IMR-90 (cell line): Measurements from ENCODE around the gene NXN. TPM values are rescaled to one million over a fixed set of nuclear protein-coding genes. Genes with fewer than 3 reads are reported as not detected.
A peak's percentile ranks its signal among the peaks of the same experiment; 100 is the strongest.

Source experiments
- ATAC-seq: fragments of 200-7000 bp; cut with Tn5 transposase; 2 replicates; pipeline ENCODE4 v1.9.1; 2020; ENCODE audit warnings: low read depth, mild to moderate bottlenecking, moderate library complexity
- BruUV-seq: library from RNA; stranded (reverse); fragments of 400-500 nt; replicated peaks from 2 replicates; lab custom pipeline; 2021; lab: Mats Ljungman, UMichigan
- CTCF ChIA-PET: fragments of 300-600 bp; formaldehyde crosslinking; extraction: SDS; loops from one replicate; lab custom pipeline; 2021; ENCODE audit warnings: antibody characterized with exemption; lab: Yijun Ruan, JAX
- POLR2A ChIA-PET: fragments of 300-600 bp; sonication (Branson Sonifier 250); formaldehyde crosslinking; loops from one replicate; lab custom pipeline; 2022; ENCODE audit warnings: antibody characterized with exemption; ENCODE audit not compliant: unreplicated experiment; lab: Charles Lee
- DNase-seq: peaks from one replicate; pipeline ENCODE4 v3.0.0; 2013
- H2AFZ ChIP-seq: replicated peaks from 2 replicates; pipeline ENCODE3; 2013; ENCODE audit warnings: low read length, mild to moderate bottlenecking; ENCODE audit not compliant: poor library complexity
- H2AK5ac ChIP-seq: 2 replicates; pipeline ENCODE4 v1.6.1; 2013; ENCODE audit warnings: low read depth, low read length, inconsistent platforms
- H2AK9ac ChIP-seq: replicated peaks from 2 replicates; pipeline ENCODE3; 2013; ENCODE audit warnings: mild to moderate bottlenecking, low read depth, low read length, moderate library complexity; ENCODE audit not compliant: poor library complexity
- H2BK120ac ChIP-seq: 2 replicates; pipeline ENCODE4 v1.6.1; 2013; ENCODE audit warnings: low read depth, low read length, inconsistent platforms
- H2BK15ac ChIP-seq: 3 replicates; pipeline ENCODE4 v1.6.1; 2013; ENCODE audit warnings: low read depth, low read length, inconsistent platforms
- H2BK20ac ChIP-seq: 2 replicates; pipeline ENCODE4 v1.6.1; 2013; ENCODE audit warnings: low read depth, mild to moderate bottlenecking, inconsistent platforms, low read length, moderate library complexity
- H2BK5ac ChIP-seq: 2 replicates; pipeline ENCODE4 v1.6.1; 2013; ENCODE audit warnings: mild to moderate bottlenecking, low read depth, low read length, inconsistent platforms; ENCODE audit not compliant: poor library complexity, severe bottlenecking
- H3K14ac ChIP-seq: replicated peaks from 2 replicates; pipeline ENCODE4 v1.6.1; 2013; ENCODE audit warnings: low read depth, low read length, inconsistent platforms
- H3K18ac ChIP-seq: 2 replicates; pipeline ENCODE4 v1.6.1; 2013; ENCODE audit warnings: low read depth, low read length, control low read depth
- H3K23ac ChIP-seq: 2 replicates; pipeline ENCODE4 v1.6.1; 2013; ENCODE audit warnings: low read depth, low read length, inconsistent platforms
- H3K27ac ChIP-seq: 2 replicates; pipeline ENCODE4 v1.5.1; 2013; ENCODE audit warnings: mild to moderate bottlenecking, control low read depth, low read length; ENCODE audit not compliant: insufficient read depth
- H3K27me3 ChIP-seq: 2 replicates; pipeline ENCODE4 v1.6.1; 2013; ENCODE audit warnings: low read length; ENCODE audit not compliant: control insufficient read depth, insufficient read depth
- H3K36me3 ChIP-seq: 2 replicates; pipeline ENCODE4 v1.6.1; 2013; ENCODE audit warnings: low read length, mixed read lengths; ENCODE audit not compliant: control insufficient read depth, insufficient read depth
- H3K4ac ChIP-seq: 2 replicates; pipeline ENCODE4 v1.6.1; 2013; ENCODE audit warnings: low read depth, low read length, inconsistent platforms
- H3K4me1 ChIP-seq: 2 replicates; pipeline ENCODE4 v1.6.1; 2013; ENCODE audit warnings: low read length, mixed read lengths; ENCODE audit not compliant: control insufficient read depth, insufficient read depth
- H3K4me2 ChIP-seq: 2 replicates; pipeline ENCODE4 v1.6.1; 2013; ENCODE audit warnings: low read depth, mild to moderate bottlenecking, control low read depth, low read length, moderate library complexity
- H3K4me3 ChIP-seq: 2 replicates; pipeline ENCODE4 v1.5.1; 2013; ENCODE audit warnings: low read depth, mild to moderate bottlenecking, control low read depth, low read length, moderate library complexity; ENCODE audit not compliant: insufficient read depth
- H3K56ac ChIP-seq: 2 replicates; pipeline ENCODE4 v1.6.1; 2013; ENCODE audit warnings: low read length, inconsistent platforms; ENCODE audit not compliant: insufficient read depth; ENCODE audit errors: extremely low read depth
- H3K79me1 ChIP-seq, 2 experiments: 2 replicates each; pipeline ENCODE4 v1.6.1; 2013; ENCODE audit warnings: low read length in 2 of 2, inconsistent platforms in 1 of 2, low read depth in 1 of 2
- H3K9ac ChIP-seq: 2 replicates; pipeline ENCODE4 v1.6.1; 2013; ENCODE audit warnings: low read depth, low read length, control low read depth
- H3K9me1 ChIP-seq: 2 replicates; pipeline ENCODE4 v1.6.1; 2013; ENCODE audit warnings: low read length, inconsistent platforms; ENCODE audit not compliant: insufficient read depth
- H3K9me3 ChIP-seq: 2 replicates; pipeline ENCODE4 v1.6.1; 2013; ENCODE audit warnings: low read length; ENCODE audit not compliant: control insufficient read depth, insufficient read depth
- H4K20me1 ChIP-seq: 2 replicates; pipeline ENCODE4 v1.6.1; 2013; ENCODE audit warnings: low read length, inconsistent platforms; ENCODE audit not compliant: insufficient read depth
- H4K5ac ChIP-seq: 2 replicates; pipeline ENCODE4 v1.6.1; 2013; ENCODE audit warnings: mild to moderate bottlenecking, low read depth, low read length, control low read depth
- H4K8ac ChIP-seq, 2 experiments: 2 replicates each; pipeline ENCODE4 v1.6.1; 2013; ENCODE audit warnings: low read depth in 2 of 2, low read length in 2 of 2, control low read depth in 1 of 2, inconsistent platforms in 1 of 2
- H4K91ac ChIP-seq: 2 replicates; pipeline ENCODE4 v1.6.1; 2013; ENCODE audit warnings: low read depth, low read length, inconsistent platforms; ENCODE audit not compliant: insufficient read depth
- BHLHE40 ChIP-seq: fragments of 150-350 bp; IDR thresholded peaks from 2 replicates; pipeline ENCODE4 v1.6.1; 2016; ENCODE audit warnings: mild to moderate bottlenecking, low read depth, low read length
- CEBPB ChIP-seq: IDR thresholded peaks from 2 replicates; pipeline ENCODE4 v1.6.1; 2012; ENCODE audit warnings: low read depth, low read length, improper control_type of control experiment
- CHD1 ChIP-seq: IDR thresholded peaks from 2 replicates; pipeline ENCODE4 v1.6.1; 2012; ENCODE audit warnings: low read depth, low read length, improper control_type of control experiment
- FOS ChIP-seq: fragments of 150-350 bp; IDR thresholded peaks from 2 replicates; pipeline ENCODE4 v1.6.1; 2016; ENCODE audit warnings: low read depth, low read length
- MAFK ChIP-seq: IDR thresholded peaks from 2 replicates; pipeline ENCODE4 v1.6.1; 2012; ENCODE audit warnings: low read depth, low read length, improper control_type of control experiment
- MAZ ChIP-seq: IDR thresholded peaks from 2 replicates; pipeline ENCODE4 v1.6.1; 2012; ENCODE audit warnings: low read depth, mild to moderate bottlenecking, low read length, improper control_type of control experiment, moderate library complexity, borderline replicate concordance
- MXI1 ChIP-seq: IDR thresholded peaks from 2 replicates; pipeline ENCODE4 v1.6.1; 2012; ENCODE audit warnings: low read depth, mild to moderate bottlenecking, low read length, moderate library complexity, borderline replicate concordance
- NFE2L2 ChIP-seq: fragments of 150-350 bp; IDR thresholded peaks from 2 replicates; pipeline ENCODE4 v1.6.1; 2016; ENCODE audit warnings: low read depth, mild to moderate bottlenecking, low read length
- POLR2A ChIP-seq: IDR thresholded peaks from 2 replicates; pipeline ENCODE4 v1.6.1; 2012; ENCODE audit warnings: mild to moderate bottlenecking, low read depth, low read length
- RAD21 ChIP-seq: IDR thresholded peaks from 2 replicates; pipeline ENCODE4 v1.6.1; 2012; ENCODE audit warnings: low read length, improper control_type of control experiment
- RCOR1 ChIP-seq: IDR thresholded peaks from 2 replicates; pipeline ENCODE4 v1.6.1; 2012; ENCODE audit warnings: mild to moderate bottlenecking, low read length, improper control_type of control experiment; ENCODE audit not compliant: insufficient replicate concordance
- SMC3 ChIP-seq: fragments of 150-350 bp; IDR thresholded peaks from 2 replicates; pipeline ENCODE4 v1.6.1; 2016; ENCODE audit warnings: low read depth, mild to moderate bottlenecking, antibody characterized with exemption, low read length, moderate library complexity
- WGBS, 2 experiments: methylation state at CpG; one replicate each; pipeline versions ENCODE4 v1.1.5 to v1.1.7; 2013; ENCODE audit warnings: missing lambda C conversion rate in 2 of 2; ENCODE audit not compliant: insufficient read length in 1 of 2; ENCODE audit errors: extremely low coverage in 2 of 2; 5-methylcytosine and 5-hydroxymethylcytosine counted together
- dilution Hi-C: fragments of 300-500 bp; cut with HindIII; formaldehyde crosslinking; loops from one replicate; pipeline ENCODE4 v1.14.3; 2018; ENCODE audit warnings: low sequenced_read_pairs; ENCODE audit not compliant: unreplicated experiment
- in situ Hi-C: fragments of 300-500 bp; cut with MboI; formaldehyde crosslinking; loops from 3 replicates; pipeline ENCODE4 v1.14.3; 2019; ENCODE audit warnings: low sequenced_read_pairs, inconsistent platforms, mixed read lengths
- intact Hi-C: fragments of 100-400 bp; cut with micrococcal nuclease; formaldehyde crosslinking; loops from 2 replicates; pipeline ENCODE4 v1.10.0; 2022
- polyA plus RNA-seq, 3 experiments: library from polyadenylated mRNA; depleted of rRNA; stranded (reverse); fragments of >200 nt; gene quantifications; 2 replicates each; pipeline ENCODE4 v1.2.3, GENCODE V29; 2012; ENCODE audit warnings: low replicate concordance in 1 of 3
- total RNA-seq: library from RNA; depleted of rRNA; stranded (reverse); fragments of >200 nt; gene quantifications from 2 replicates; pipeline ENCODE4 v1.2.3, GENCODE V29; 2012
- TF ChIP-seq, protein P1 (sequence below): fragments of 150-350 bp; IDR thresholded peaks from 2 replicates; pipeline ENCODE4 v1.6.1; 2016; ENCODE audit warnings: low read depth, mild to moderate bottlenecking, low read length, moderate library complexity, borderline replicate concordance
- TF ChIP-seq, protein P2 (sequence below): fragments of 150-350 bp; IDR thresholded peaks from 2 replicates; pipeline ENCODE4 v1.6.1; 2017; ENCODE audit warnings: mild to moderate bottlenecking, antibody characterized with exemption, low read length, low read depth
- TF ChIP-seq, protein P3 (sequence below): conservative IDR thresholded peaks from 2 replicates; pipeline ENCODE4 v1.5.1; 2012; ENCODE audit warnings: mild to moderate bottlenecking, low read depth, low read length, improper control_type of control experiment

NXN gene
- total and polyA plus RNA-seq, 2 of the 4 experiments (the other 2 are of a cell fraction): 52.5 to 116 TPM

DNA sequence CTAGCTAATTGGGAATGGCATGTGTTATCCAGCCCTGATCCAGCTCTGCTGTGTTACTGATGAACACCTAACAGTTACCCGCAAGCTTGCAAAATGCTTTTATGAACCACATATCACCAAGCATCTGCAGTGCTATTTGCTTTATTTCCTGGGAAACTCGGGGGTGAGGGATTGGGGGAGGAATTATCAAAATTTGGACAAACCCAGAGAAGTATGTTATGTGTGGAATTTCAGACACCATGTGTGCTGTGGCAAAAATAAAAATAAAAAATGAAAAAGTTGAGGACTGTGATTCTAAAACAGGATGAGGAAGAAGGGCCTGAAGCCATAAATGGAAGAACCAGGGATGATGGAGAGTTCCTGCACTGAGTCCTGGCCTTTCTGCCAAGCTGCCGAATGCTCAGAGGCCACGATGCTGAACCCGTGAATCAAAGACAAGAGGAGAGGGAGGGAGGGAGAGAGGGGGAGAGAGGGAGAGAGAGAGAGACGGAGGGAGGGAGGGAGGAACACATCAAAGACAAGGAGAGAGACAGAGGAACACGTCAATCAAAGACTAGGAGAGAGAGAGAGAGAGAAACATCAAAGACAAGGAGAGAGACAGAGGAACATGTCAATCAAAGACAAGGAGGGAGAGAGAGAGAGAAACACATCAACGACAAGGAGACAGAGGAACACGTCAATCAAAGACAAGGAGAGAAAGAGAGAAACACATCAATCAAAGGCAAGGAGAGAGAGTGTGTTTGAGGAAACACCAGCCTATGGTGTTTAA lies 107.6 kb downstream of the NXN start:
- H3K4me3 ChIP-seq: no peak overlapping the region
- peaks cover 33 to 58% of the 10 kb centered on the region in 2 experiments for H3K79me1 ChIP-seq
- H4K8ac ChIP-seq: 0 out of 4 replicates have a peak overlapping the region, but pooled peaks of 1 of the 2 experiments have one; percentile 9
- no peak overlapping the region for H3K27ac ChIP-seq
- H3K4me2 ChIP-seq: no peak overlapping the region
- no peaks in the 10 kb centered on the region for H3K27me3 ChIP-seq
- in situ Hi-C loops (no loop called here), intact Hi-C loops (no loop called here), dilution Hi-C loops (no loop called here)
- no peak overlapping the region for H2AK5ac ChIP-seq
- H3K4ac ChIP-seq: no peak overlapping the region
- 0 out of 2 replicates have a peak, but pooled peaks cover 2% of the 10 kb centered on the region for H3K36me3 ChIP-seq
- H3K9ac ChIP-seq: no peak overlapping the region
- POLR2A ChIA-PET: no interaction called here
- no peak overlapping the region for H2BK120ac ChIP-seq
- no peak overlapping the region; the same call in 1 of the 2 replicates for H4K5ac ChIP-seq
- peaks cover 68% of the 10 kb centered on the region for H4K20me1 ChIP-seq
- H2AK9ac ChIP-seq: no peak overlapping the region
- no peak overlapping the region for H2BK5ac ChIP-seq
- H2BK20ac ChIP-seq: no peak overlapping the region
- peak overlapping the region; percentile 83; the same call in 1 of the 2 replicates for H3K23ac ChIP-seq
- H4K91ac ChIP-seq: no peak overlapping the region
- peaks cover 25% of the 10 kb centered on the region for H3K9me1 ChIP-seq
- CTCF ChIA-PET: no interaction called here
- peak overlapping the region; percentile 74; the same call in 1 of the 2 replicates for H3K14ac ChIP-seq
- no peak overlapping the region for H2AFZ ChIP-seq
- no peak overlapping the region for H2BK15ac ChIP-seq
- H3K9me3 ChIP-seq: no peaks in the 10 kb centered on the region
- 75% methylated on average over 2 of the region's 9 CpGs; no CpG with 5 or more reads in 1 of the 2 experiments for WGBS, 2 experiments
- DNase-seq: no peak
- H3K18ac ChIP-seq: no peak overlapping the region
- ATAC-seq: no peak
- H3K56ac ChIP-seq: no peak overlapping the region
- no TSS peak for BruUV-seq
- H3K4me1 ChIP-seq: peaks cover 20% of the 10 kb centered on the region
- TF ChIP-seq, protein P1, sequence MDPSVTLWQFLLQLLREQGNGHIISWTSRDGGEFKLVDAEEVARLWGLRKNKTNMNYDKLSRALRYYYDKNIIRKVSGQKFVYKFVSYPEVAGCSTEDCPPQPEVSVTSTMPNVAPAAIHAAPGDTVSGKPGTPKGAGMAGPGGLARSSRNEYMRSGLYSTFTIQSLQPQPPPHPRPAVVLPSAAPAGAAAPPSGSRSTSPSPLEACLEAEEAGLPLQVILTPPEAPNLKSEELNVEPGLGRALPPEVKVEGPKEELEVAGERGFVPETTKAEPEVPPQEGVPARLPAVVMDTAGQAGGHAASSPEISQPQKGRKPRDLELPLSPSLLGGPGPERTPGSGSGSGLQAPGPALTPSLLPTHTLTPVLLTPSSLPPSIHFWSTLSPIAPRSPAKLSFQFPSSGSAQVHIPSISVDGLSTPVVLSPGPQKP: no peak
- TF ChIP-seq RAD21 (no peak), POLR2A (no peak), SMC3 (no peak), NFE2L2 (no peak), RCOR1 (no peak), MXI1 (no peak), MAZ (no peak), MAFK (no peak), CHD1 (no peak), BHLHE40 (no peak), CEBPB (no peak), FOS (no peak)
- TF ChIP-seq, protein P2, sequence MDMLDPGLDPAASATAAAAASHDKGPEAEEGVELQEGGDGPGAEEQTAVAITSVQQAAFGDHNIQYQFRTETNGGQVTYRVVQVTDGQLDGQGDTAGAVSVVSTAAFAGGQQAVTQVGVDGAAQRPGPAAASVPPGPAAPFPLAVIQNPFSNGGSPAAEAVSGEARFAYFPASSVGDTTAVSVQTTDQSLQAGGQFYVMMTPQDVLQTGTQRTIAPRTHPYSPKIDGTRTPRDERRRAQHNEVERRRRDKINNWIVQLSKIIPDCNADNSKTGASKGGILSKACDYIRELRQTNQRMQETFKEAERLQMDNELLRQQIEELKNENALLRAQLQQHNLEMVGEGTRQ: no peak
- TF ChIP-seq, protein P3, sequence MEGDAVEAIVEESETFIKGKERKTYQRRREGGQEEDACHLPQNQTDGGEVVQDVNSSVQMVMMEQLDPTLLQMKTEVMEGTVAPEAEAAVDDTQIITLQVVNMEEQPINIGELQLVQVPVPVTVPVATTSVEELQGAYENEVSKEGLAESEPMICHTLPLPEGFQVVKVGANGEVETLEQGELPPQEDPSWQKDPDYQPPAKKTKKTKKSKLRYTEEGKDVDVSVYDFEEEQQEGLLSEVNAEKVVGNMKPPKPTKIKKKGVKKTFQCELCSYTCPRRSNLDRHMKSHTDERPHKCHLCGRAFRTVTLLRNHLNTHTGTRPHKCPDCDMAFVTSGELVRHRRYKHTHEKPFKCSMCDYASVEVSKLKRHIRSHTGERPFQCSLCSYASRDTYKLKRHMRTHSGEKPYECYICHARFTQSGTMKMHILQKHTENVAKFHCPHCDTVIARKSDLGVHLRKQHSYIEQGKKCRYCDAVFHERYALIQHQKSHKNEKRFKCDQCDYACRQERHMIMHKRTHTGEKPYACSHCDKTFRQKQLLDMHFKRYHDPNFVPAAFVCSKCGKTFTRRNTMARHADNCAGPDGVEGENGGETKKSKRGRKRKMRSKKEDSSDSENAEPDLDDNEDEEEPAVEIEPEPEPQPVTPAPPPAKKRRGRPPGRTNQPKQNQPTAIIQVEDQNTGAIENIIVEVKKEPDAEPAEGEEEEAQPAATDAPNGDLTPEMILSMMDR: no peak
